ENCODE measurements around the gene ANO2.

Gene ANO2

GRCh38 chr12:5524116-5524768 lies 420.8 kb downstream of the ANO2 start:
- TF ChIP-seq EZH2phosphoT487 (IDR thresholded peaks at IDR 0.05; ENCODE audit: borderline replicate concordance, low read length), result no peak
- no peak for TF ChIP-seq CTCF (IDR thresholded peaks at IDR 0.05; ENCODE audit: low read depth, low read length, poor library complexity, severe bottlenecking)
- no peaks in the 10 kb centered on the region for H3K36me3 ChIP-seq (ENCODE audit: control insufficient read depth, low read length)
- no peaks in the 10 kb centered on the region for H3F3A ChIP-seq (ENCODE audit: control insufficient read depth, insufficient read depth)

GRCh38 chr12:5523396-5524115 lies 421.5 kb downstream of the ANO2 start:
- H3K4me3 ChIP-seq (ENCODE audit: low read length), result no peak overlapping the region
- H3K4me1 ChIP-seq (ENCODE audit: control insufficient read depth, low read length), result no peaks in the 10 kb centered on the region
- no peak overlapping the region for H3K27ac ChIP-seq (ENCODE audit: low read depth, low read length)
- H3K4me2 ChIP-seq (ENCODE audit: low read length), result no peak overlapping the region
- no peak for TF ChIP-seq CTCF (IDR thresholded peaks at IDR 0.05; ENCODE audit: low read depth, low read length, poor library complexity, severe bottlenecking)
- no peak for TF ChIP-seq EZH2phosphoT487 (IDR thresholded peaks at IDR 0.05; ENCODE audit: borderline replicate concordance, low read length)
- H3K36me3 ChIP-seq (ENCODE audit: control insufficient read depth, low read length), result no peaks in the 10 kb centered on the region
- H3K9me3 ChIP-seq (ENCODE audit: control insufficient read depth, insufficient read depth, low read length), result no peaks in the 10 kb centered on the region
- no peaks in the 10 kb centered on the region for H3K9me2 ChIP-seq (replicated peaks; ENCODE audit: control insufficient read depth, low read length)
- no peaks in the 10 kb centered on the region for H3F3A ChIP-seq (ENCODE audit: control insufficient read depth, insufficient read depth)
- H4K20me1 ChIP-seq (ENCODE audit: control insufficient read depth, insufficient read depth, low read depth, low read length), result no peaks in the 10 kb centered on the region
- H3K79me2 ChIP-seq (ENCODE audit: control insufficient read depth, low read length), result no peaks in the 10 kb centered on the region
- peaks cover 7% of the 10 kb centered on the region for H3K27me3 ChIP-seq (ENCODE audit: control insufficient read depth, low read length)

More at GRCh38 chr12:5524116-5524768, 420.8 kb downstream of the ANO2 start:
- H3K79me2 ChIP-seq (ENCODE audit: control insufficient read depth, low read length), result no peaks in the 10 kb centered on the region
- no peak overlapping the region for H3K4me2 ChIP-seq (ENCODE audit: low read length)
- no peak overlapping the region for H3K27ac ChIP-seq (ENCODE audit: low read depth, low read length)
- no peaks in the 10 kb centered on the region for H3K4me1 ChIP-seq (ENCODE audit: control insufficient read depth, low read length)
- no peaks in the 10 kb centered on the region for H3K9me2 ChIP-seq (replicated peaks; ENCODE audit: control insufficient read depth, low read length)
- H3K27me3 ChIP-seq (ENCODE audit: control insufficient read depth, low read length), result peaks cover 7% of the 10 kb centered on the region
- no peaks in the 10 kb centered on the region for H3K9me3 ChIP-seq (ENCODE audit: control insufficient read depth, insufficient read depth, low read length)
- H4K20me1 ChIP-seq (ENCODE audit: control insufficient read depth, insufficient read depth, low read depth, low read length), result no peaks in the 10 kb centered on the region
- H3K4me3 ChIP-seq (ENCODE audit: low read length), result no peak overlapping the region

- Histone ChIP-seq H3K79me2 (ENCODE audit: control insufficient read depth, low read length) (no peaks in the 10 kb centered on the region), H3K9me3 (ENCODE audit: control insufficient read depth, insufficient read depth, low read length) (no peaks in the 10 kb centered on the region), H3F3A (ENCODE audit: control insufficient read depth, insufficient read depth) (no peaks in the 10 kb centered on the region), H3K9me2 (replicated peaks; ENCODE audit: control insufficient read depth, low read length) (no peaks in the 10 kb centered on the region), H3K27me3 (ENCODE audit: control insufficient read depth, low read length) (peaks cover 7% of the 10 kb centered on the region), H3K4me1 (ENCODE audit: control insufficient read depth, low read length) (no peaks in the 10 kb centered on the region), H3K4me2 (ENCODE audit: low read length) (no peak overlapping the region), H3K27ac (ENCODE audit: low read depth, low read length) (no peak overlapping the region), H4K20me1 (ENCODE audit: control insufficient read depth, insufficient read depth, low read depth, low read length) (no peaks in the 10 kb centered on the region), H3K4me3 (ENCODE audit: low read length) (no peak overlapping the region), H3K36me3 (ENCODE audit: control insufficient read depth, low read length) (no peaks in the 10 kb centered on the region)
- TF ChIP-seq EZH2phosphoT487 (IDR thresholded peaks at IDR 0.05; ENCODE audit: borderline replicate concordance, low read length) (no peak), CTCF (IDR thresholded peaks at IDR 0.05; ENCODE audit: low read depth, low read length, poor library complexity, severe bottlenecking) (no peak)
Observed at GRCh38 chr12:5522432-5523335, 422.4 kb downstream of the ANO2 start.

Measured in DOHH2 (cell line).